ENCODE data around the gene ALX3.

GRCh38 chr1:110064576-110065337 lies 5.7 kb downstream of the ALX3 start:
- TF ChIP-seq CTCF (IDR thresholded peaks at IDR 0.05) (no peak), POLR2A (IDR thresholded peaks at IDR 0.05) (no peak)

Data from thyroid gland (tissue), 4 donors.